Esophagus mucosa (tissue), 1 donor: ENCODE measurements around the gene TTYH3. TPM values are rescaled to one million over a fixed set of nuclear protein-coding genes. Genes with fewer than 3 reads are reported as not detected.
A peak's percentile ranks its signal among the peaks of the same experiment; 100 is the strongest.

Experiments
- ATAC-seq: fragments of 200-7000 bp; cut with Tn5 transposase; one replicate; pipeline ENCODE4 v1.9.1; 2020
- total RNA-seq: library from RNA; stranded (reverse); gene quantifications from one replicate; pipeline ENCODE4 v1.2.4, GENCODE V29; 2023
- donor health status: DM: yes; HTN: yes; CAD: no.

The TTYH3 gene
- total RNA-seq, 1 donor from 2014 or later = 11.7 TPM

DNA sequence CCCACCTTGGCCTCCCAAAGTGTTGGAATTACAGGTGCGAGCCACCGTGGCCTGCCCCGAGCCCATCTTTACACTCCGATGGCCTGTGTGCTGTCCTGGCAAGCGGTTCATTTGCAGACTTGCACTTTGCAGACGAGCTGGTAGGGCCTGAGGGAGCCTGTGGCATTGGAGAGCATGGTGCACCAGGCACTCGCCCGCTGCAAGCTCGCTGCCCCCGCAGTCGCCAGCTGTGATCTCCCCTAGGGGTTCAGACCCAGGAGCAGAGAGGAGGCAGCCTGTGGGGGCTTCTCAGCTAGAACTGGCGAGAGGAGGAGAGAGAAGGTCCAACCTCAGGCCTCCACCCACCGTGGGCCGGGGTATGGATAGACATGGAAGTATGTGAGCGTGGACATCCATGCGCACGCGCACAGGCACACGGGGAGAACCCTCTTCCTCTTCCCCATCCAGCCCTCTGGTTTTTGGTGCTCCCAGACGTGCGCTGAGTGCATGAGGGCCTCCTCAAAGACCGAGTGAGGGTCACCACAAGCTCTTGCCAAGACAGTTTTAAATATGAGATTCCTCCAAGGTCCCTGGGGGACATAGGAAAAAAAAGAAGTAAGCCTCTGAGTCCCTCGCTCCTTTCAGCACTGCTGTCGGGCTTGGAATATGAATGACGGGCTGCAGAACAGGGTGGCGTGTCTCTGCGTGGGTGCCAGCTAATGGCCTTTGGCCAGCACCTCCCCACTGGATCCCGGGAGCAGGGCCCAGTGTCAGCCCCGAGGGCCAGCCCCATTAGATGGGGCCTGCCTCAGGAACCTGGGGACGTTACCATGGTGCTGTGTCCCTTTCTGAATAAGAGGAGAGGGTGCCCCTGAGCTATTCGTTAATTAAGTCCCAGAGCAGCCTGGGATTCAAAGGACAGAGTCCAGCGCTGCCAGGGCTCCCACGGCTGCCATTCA, 15.1 kb upstream of the TTYH3 start:
- ATAC-seq = no peak

GRCh38 chr7:2617325-2617905, 14.4 kb upstream of the TTYH3 start:
- peak; percentile 7 for ATAC-seq

DNA sequence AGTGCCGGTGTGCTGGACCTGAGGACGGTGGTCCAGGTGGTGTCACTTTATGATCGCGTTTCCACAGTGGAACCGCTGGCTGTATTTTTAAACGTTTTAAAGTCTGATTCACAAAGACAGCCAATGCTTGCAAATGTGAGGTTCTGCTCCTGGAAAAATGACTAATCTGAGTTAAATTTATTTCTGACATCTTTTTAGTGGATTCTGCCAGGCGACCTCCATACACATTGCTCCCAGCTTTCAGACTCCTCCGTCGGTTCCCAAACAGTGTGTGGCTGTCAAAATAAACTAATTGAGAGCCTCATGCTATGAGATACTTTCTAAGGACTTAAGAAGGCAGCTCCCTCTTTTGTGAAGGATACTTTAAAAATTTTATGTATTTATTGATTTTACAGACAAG, 12.7 kb upstream of the TTYH3 start:
- ATAC-seq = no peak

DNA sequence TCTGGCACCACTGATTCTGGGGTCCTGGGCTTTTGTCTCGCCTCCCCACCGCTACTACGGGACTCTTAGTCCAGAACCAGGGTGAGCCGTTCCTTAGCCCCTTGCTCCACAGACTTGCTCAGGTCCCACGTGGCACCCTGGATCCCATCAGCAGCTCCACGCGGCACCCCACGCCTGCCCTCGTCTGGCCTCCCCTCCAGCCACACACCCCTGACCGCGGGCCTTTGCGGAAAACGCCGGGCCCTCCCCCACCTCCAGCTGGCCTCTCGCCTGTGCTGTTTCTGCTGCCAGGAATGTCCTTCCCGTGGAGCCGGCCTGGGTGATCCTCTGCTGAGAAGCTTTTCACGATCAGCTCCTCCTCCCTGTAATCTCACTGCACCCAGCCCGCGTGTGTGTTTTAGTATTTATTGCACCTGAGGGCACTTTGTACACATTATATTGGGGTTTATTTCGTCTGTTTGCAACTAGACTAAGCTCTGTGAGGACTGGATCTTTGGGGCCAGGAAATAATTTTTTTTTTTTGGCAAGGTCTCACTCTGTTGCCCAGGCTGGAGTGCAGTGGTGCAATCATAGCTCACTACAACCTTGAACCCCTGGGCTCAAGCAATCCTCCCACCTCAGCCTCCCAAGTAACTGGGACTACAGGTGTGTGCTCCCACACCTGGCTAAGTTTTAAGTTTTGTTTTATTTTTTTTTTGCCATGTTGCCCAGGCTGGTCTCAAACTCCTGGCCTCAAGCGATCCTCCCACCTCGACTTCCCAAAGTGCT, 10.5 kb upstream of the TTYH3 start:
- ATAC-seq = no peak

GRCh38 chr7:2621948-2622640, 9.7 kb upstream of the TTYH3 start:
- ATAC-seq = no peak

GRCh38 chr7:2622869-2623697, 8.7 kb upstream of the TTYH3 start:
- ATAC-seq = no peak

DNA sequence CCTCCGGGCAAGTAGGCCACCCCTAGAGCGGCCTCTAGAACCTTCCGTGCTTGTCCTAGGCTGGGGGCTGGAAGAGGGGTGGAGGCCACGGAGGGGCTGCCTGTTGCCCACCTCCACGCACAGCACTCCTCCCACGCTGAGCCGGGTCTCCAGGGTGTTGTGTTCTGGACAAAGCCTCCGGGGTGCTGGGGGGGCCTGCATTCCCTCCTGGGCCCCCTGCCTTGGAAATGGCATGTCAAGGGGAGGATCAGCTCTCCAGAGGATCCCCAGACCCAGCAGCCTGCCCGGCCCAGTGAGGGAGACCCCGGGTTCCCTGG, 8.1 kb upstream of the TTYH3 start:
- ATAC-seq = no peak

DNA sequence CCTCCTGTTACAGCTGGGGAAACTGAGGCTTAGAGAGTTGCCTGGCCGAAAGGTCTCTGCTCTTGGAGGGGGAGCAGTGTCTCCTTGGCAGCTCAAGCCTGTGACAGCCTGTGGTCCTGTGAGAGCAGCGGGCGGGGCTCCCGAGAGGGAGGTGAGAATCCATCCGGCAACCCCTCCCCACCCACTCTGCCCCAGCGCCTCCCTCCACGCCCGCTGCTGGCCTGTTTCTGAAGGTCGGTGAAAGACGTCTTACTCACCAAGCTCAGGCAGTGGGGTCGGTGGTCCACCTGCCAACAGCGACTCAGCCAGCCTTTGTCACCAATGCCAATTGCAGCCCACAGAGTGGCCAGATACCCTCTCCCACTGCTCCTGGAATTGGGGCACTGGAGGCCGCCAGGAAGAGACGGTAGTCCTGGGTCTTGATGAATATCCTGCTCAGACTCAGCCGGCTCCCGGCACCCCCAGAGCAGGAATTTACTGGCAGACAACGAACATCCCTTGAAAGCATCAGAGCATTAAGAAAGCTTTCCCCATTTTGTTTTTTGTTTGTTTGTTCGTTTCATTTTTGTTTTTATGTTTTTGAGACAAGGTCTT, 7.4 kb upstream of the TTYH3 start:
- no peak for ATAC-seq

- ATAC-seq = no peak
These were observed 5.2 kb upstream of the TTYH3 start for GRCh38 chr7:2626498-2627117.

GRCh38 chr7:2627258-2628129, 4.3 kb upstream of the TTYH3 start:
- ATAC-seq = no peak

DNA sequence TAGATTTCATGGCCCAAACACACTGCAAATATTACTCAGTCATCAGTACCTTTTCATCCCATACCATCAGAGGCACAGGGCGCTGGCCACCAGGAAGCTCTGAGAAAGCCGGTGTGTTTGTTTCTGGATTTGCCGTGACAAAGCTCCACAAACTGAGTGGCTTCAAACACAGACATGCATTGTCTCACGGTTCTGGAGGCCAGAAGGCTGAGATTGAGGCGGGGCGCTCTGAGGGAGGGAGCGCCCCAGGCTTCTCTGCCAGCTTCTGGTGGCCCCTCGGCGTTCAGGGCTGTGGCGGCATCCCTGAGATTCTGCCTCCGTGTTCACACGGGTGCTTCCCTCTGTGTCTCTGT, 3.7 kb upstream of the TTYH3 start:
- ATAC-seq = no peak

DNA sequence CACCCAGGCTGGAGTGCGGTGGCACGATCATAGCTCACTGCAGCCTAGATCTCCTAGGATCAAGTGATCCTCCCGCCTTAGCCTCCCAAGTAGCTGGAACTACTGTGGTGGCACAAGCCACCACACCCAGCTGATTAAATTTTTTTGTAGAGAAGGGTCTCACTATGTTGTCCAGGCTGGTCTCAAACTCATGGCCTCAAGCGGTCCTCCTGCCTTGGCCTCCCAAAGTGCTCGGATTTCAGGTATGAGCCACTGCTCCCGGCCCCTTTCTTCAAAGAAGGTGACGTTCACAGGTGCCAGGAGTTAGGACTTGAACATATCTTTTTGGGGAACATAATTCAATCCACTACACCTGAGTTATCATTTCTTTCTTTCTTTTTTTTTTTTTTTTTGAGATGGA, 2.9 kb upstream of the TTYH3 start:
- ATAC-seq = no peak

DNA sequence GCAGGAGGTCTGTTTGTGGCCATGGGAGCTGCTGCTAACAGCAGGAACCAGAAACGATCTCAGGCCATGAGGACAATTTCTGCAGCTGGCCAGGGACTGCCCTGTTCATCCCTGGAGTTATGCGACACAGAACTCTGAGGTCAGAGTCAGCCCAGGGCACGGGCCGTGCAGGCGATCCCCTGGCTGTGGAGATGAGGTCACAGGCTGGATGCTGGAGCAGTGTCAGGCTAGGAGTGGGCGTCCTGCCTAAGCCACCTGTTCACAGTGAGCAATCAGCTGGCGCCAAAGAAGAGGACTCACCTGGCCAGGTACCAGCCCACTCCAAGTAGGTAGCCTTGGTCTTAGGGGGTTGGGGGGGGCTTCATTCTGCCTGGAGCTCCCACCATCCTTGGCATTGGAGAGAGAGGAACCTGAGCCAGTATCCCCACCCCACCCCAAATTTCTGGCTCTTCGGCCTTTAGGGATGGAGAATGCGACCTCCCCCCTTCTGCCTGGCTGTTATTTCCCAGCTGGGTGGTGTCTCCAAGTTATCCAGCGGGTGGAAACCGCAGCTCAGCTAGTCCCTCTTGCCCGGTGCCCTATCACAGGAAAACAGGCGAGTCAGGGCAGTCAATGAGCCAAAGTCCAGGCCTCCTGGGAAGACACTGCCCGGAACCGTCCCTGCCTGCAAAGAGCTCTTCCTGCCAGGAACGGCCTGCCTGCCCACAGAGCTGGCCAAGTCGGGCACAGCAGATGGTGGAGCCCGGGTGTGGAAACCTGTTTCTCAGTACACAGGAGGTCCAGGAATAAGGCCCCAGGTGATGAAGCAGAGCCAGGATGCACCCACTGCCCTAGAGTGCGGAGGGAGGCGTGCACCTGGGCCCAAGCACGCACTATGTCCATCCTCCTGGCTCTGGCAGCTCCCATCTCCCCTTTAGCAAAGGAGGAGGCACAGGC, 1.8 kb upstream of the TTYH3 start:
- ATAC-seq = peak; percentile 2

- no peak for ATAC-seq
These were observed 1.1 kb downstream of the TTYH3 start for GRCh38 chr7:2632733-2633537.

DNA sequence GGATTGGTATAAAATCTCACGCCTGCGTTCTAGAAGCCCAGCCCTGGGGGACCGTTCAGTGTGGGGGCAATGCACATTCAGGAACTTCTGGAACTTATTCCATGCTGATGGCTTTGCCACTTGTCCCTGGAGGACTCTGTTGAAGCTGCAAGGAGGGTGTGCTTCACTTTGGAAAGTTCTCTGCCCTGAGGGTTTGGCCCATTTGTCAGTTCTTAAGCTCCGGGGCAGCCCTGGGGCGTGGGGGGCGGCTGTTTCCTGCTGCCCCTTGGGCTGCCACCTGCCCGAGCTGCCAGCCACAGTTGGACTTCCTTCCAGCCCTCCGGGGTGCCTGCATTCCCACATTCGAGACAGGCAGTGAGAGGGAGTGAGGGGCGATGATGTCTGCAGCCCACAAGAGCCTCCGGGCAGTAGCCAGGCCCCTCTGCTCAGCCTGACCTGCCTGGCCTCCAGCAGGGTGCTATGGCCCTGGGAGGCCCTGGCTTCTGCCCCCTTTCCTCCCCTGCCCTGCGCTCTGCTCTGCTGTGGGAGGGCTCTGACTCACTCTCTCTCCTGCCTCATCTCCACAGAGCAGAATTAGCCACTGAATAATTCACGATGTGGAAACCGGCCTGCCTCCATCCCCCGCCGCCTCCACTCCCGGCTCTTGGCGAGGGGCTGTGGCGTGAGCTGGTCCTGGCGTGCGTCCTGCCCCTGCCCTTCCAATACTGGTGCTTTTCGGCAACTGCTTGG, 1.9 kb downstream of the TTYH3 start:
- ATAC-seq = peak; percentile 35

GRCh38 chr7:2634267-2635145, 2.7 kb downstream of the TTYH3 start:
- ATAC-seq = no peak
